HepG2 (cell line): ENCODE measurements around the gene PALM3. TPM values are rescaled to one million over a fixed set of nuclear protein-coding genes. Genes with fewer than 3 reads are reported as not detected.

Source experiments
- ATF3 ChIP-seq: sonication (generic); formaldehyde crosslinking; IDR thresholded peaks from 2 replicates; pipeline ENCODE4 v1.4.0; 2020; ENCODE audit warnings: missing genetic modification reagents
- CREB1 ChIP-seq, 2 experiments: fragments of 450-650 bp in 1 of 2; IDR thresholded peaks; 2 replicates each; pipeline ENCODE4 v1.6.1; 2016 to 2017; ENCODE audit warnings: control low read depth in 1 of 2, mild to moderate bottlenecking in 1 of 2, missing compliant biosample characterization in 1 of 2, missing genetic modification characterization in 1 of 2
- EED ChIP-seq: sonication (generic); formaldehyde crosslinking; IDR thresholded peaks from 2 replicates; pipeline ENCODE4 v1.5.0; 2020; ENCODE audit warnings: mild to moderate bottlenecking, missing genetic modification reagents
- FOXO4 ChIP-seq: sonication (generic); formaldehyde crosslinking; conservative IDR thresholded peaks from 2 replicates; pipeline ENCODE4 v1.8.1; 2023; ENCODE audit warnings: missing genetic modification reagents
- MATR3 ChIP-seq: sonication (generic); formaldehyde crosslinking; IDR thresholded peaks from 2 replicates; pipeline ENCODE4 v1.4.0; 2020; ENCODE audit warnings: missing genetic modification reagents
- PAX8 ChIP-seq: sonication (generic); formaldehyde crosslinking; IDR thresholded peaks from 2 replicates; pipeline ENCODE4 v1.8.0; 2022; ENCODE audit warnings: mild to moderate bottlenecking, missing genetic modification reagents, borderline replicate concordance
- PRDM15 ChIP-seq: sonication (generic); formaldehyde crosslinking; IDR thresholded peaks from 2 replicates; pipeline ENCODE4 v1.4.0; 2020; ENCODE audit warnings: missing genetic modification reagents
- TOE1 ChIP-seq: sonication (generic); formaldehyde crosslinking; IDR thresholded peaks from 2 replicates; pipeline ENCODE4 v1.4.0; 2020; ENCODE audit warnings: mild to moderate bottlenecking, missing genetic modification reagents
- ZBTB7A ChIP-seq: sonication (generic); formaldehyde crosslinking; IDR thresholded peaks from 2 replicates; pipeline ENCODE4 v1.8.0; 2022; ENCODE audit warnings: mild to moderate bottlenecking, missing genetic modification reagents
- ZFP82 ChIP-seq: sonication (generic); formaldehyde crosslinking; IDR thresholded peaks from 2 replicates; pipeline ENCODE4 v1.5.1; 2020; ENCODE audit warnings: mild to moderate bottlenecking, missing genetic modification reagents, borderline replicate concordance
- ZNF138 ChIP-seq: sonication (generic); formaldehyde crosslinking; IDR thresholded peaks from 2 replicates; pipeline ENCODE4 v1.5.0; 2020; ENCODE audit warnings: mild to moderate bottlenecking, low read depth, missing genetic modification reagents
- ZNF44 ChIP-seq: sonication (generic); formaldehyde crosslinking; IDR thresholded peaks from 2 replicates; pipeline ENCODE4 v1.5.1; 2020; ENCODE audit warnings: mild to moderate bottlenecking, missing genetic modification reagents
- ZNF460 ChIP-seq: sonication (generic); formaldehyde crosslinking; IDR thresholded peaks from 2 replicates; pipeline ENCODE4 v1.5.1; 2020; ENCODE audit warnings: missing genetic modification reagents, mild to moderate bottlenecking, borderline replicate concordance
- ZNF687 ChIP-seq: sonication (generic); formaldehyde crosslinking; IDR thresholded peaks from 2 replicates; pipeline ENCODE4 v1.5.1; 2020; ENCODE audit warnings: mild to moderate bottlenecking, missing genetic modification reagents, moderate library complexity
- ZNF761 ChIP-seq: sonication (generic); formaldehyde crosslinking; conservative IDR thresholded peaks from 2 replicates; pipeline ENCODE4 v1.4.0; 2020; ENCODE audit warnings: mild to moderate bottlenecking, missing genetic modification reagents
- ZSCAN5A ChIP-seq: sonication (generic); formaldehyde crosslinking; IDR thresholded peaks from 2 replicates; pipeline ENCODE4 v1.8.0; 2022; ENCODE audit warnings: mild to moderate bottlenecking, missing genetic modification reagents, borderline replicate concordance
- polyA plus RNA-seq, 8 experiments: library from polyadenylated mRNA; depleted of rRNA in 3 of 8; stranded (reverse) in 7 of 8; unstranded in 1 of 8; fragments of >200 nt; fragmentation: Illumina TruSeq in 4 of 8; extraction: Trizol in 4 of 8; gene quantifications; 2 replicates each; pipeline versions ENCODE4 v1.2.1 to v1.2.3, GENCODE V29; 2011 to 2016; ENCODE audit warnings: low read depth in 4 of 8, missing spikeins in 1 of 8, mixed read lengths in 1 of 8; ENCODE audit not compliant: insufficient read depth in 1 of 8
- total RNA-seq, 5 experiments: library from RNA; depleted of rRNA; stranded (reverse); fragments of >200 nt; fragmentation: Illumina TruSeq; extraction: Trizol; gene quantifications; 2 replicates each; pipeline ENCODE4 v1.2.3, GENCODE V29; 2016; ENCODE audit warnings: low read depth in 1 of 5

Gene PALM3
- total and polyA plus RNA-seq, 2 of the 13 experiments (the other 11 are each of a cell fraction or from before 2014, with no cell fraction given) = 0.79 to 2.4 TPM

DNA sequence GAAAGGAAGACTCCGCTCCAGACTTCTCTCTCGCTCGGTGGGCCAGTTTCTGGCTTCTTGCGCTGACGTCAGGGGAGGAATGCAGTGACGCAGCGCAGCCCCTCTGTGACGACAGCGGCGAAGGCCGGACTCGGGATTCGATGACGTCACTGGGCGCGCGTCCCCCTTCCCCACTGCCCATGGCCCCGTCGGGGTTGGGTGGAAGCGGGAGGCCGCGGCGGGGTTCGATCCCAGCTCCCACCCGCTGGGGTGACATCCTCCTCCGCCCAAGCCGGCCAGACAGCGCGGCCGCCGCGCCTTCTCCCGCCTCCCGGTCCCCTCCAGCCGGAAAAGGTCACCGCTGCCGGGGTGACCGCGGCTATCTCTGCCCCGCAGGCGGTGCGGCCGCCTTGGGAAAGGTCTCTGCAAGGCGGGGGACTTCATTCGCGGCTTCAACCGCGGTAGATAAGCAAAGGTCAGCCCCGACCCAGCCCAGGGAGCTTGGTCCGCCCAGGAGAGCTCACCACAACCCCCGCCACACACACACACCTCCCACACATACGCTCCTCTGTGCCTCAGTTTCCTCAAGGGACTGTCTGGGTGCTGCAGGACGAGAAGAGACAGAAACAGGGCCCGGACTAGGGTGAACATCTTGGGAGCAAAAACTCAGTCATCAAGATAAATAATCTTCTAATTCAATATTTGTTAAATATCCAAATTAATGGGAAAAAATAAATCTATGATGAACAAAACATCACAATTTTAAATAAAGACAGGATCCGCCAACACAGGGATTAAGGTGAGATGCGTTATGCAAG is 54.9 kb downstream of the PALM3 start (continued):
- TF ChIP-seq PAX8 (CRISPR knock-in tag) (no peak), ZNF138 (peak; percentile 86), ZBTB7A (CRISPR knock-in tag) (peak; percentile 74), EED (CRISPR knock-in tag) (peak; percentile 95), ZNF460 (CRISPR knock-in tag) (peak; percentile 35; the same call in 1 of the 2 replicates), MATR3 (CRISPR knock-in tag) (0 out of 2 replicates have a peak, but pooled peaks have one; percentile 37), CREB1 (IDR thresholded peaks at IDR 0.05) (peak; percentile 100), CREB1 (CRISPR knock-in tag; IDR thresholded peaks at IDR 0.05) (peak; percentile 95), PRDM15 (CRISPR knock-in tag) (no peak), ZFP82 (CRISPR knock-in tag) (no peak), ZNF761 (CRISPR knock-in tag) (no peak), ZSCAN5A (peak; percentile 68; the same call in 1 of the 2 replicates), ZNF687 (peak; percentile 86), ATF3 (CRISPR knock-in tag) (peak; percentile 86), ZNF44 (CRISPR knock-in tag) (0 out of 2 replicates have a peak, but pooled peaks have one; percentile 47), FOXO4 (CRISPR knock-in tag) (no peak), TOE1 (CRISPR knock-in tag) (0 out of 2 replicates have a peak, but pooled peaks have one; percentile 72)
